Limb (tissue), 2 donors: ENCODE results near the gene FUS.

ENCODE experiments used
- DNase-seq, 2 donors: peaks; one replicate each; pipeline ENCODE4 v3.0.0-alpha.2; 2016; ENCODE audit errors: extremely low spot score in 2 of 2

FUS gene

GRCh38 chr16:31202414-31203375, 22.8 kb downstream of the FUS start, which contains the start of gene PYCARD:
Gene PYCARD (minus strand): TSS chr16:31202760. CDS start chr16:31202690, 70 bp downstream.
- peak in 1 of 2 donors; percentile 53 for DNase-seq

GRCh38 chr16:31204871-31205666, 25.1 kb downstream of the FUS start:
- no peak for DNase-seq

GRCh38 chr16:31206776-31207175, 26.8 kb downstream of the FUS start:
- no peak for DNase-seq

- DNase-seq: no peak
Measured at GRCh38 chr16:31213342-31213741, 33.4 kb downstream of the FUS start.

- peak; percentile 50 to 61 for DNase-seq
Measured at GRCh38 chr16:31213877-31214707, 34.2 kb downstream of the FUS start, which contains the start of gene TRIM72. Gene TRIM72 (plus strand): TSS chr16:31214119. CDS start chr16:31214739, 620 bp downstream.

GRCh38 chr16:31214708-31215286, 34.9 kb downstream of the FUS start:
- DNase-seq: peak in 1 of 2 donors; percentile 55

GRCh38 chr16:31215287-31216162, 35.6 kb downstream of the FUS start:
- peak in 1 of 2 donors; percentile 46 for DNase-seq

- DNase-seq: no peak
Measured at GRCh38 chr16:31216422-31217135, 36.6 kb downstream of the FUS start, which contains the start of gene PYDC1. Gene PYDC1 (minus strand): TSS chr16:31217135. CDS start chr16:31217028, 107 bp downstream.

- no peak for DNase-seq
Measured at GRCh38 chr16:31217136-31217530, 37.2 kb downstream of the FUS start.

- DNase-seq: no peak
Measured at GRCh38 chr16:31219154-31219741, 39.3 kb downstream of the FUS start.

GRCh38 chr16:31221357-31222160, 41.6 kb downstream of the FUS start:
- no peak for DNase-seq

GRCh38 chr16:31223044-31223443, 43.1 kb downstream of the FUS start:
- DNase-seq: no peak

- no peak for DNase-seq
Measured at GRCh38 chr16:31224092-31224955, 44.4 kb downstream of the FUS start.

- no peak for DNase-seq
Measured at GRCh38 chr16:31225193-31225592, 45.3 kb downstream of the FUS start.

- no peak for DNase-seq
Measured at GRCh38 chr16:31228206-31228605, 48.3 kb downstream of the FUS start.

GRCh38 chr16:31229501-31229900, 49.6 kb downstream of the FUS start:
- no peak for DNase-seq

GRCh38 chr16:31238041-31238440, 58.1 kb downstream of the FUS start:
- DNase-seq: no peak
